HG03097 (cell line): Measurements from ENCODE around the gene DIP2C.
"Not testable (repeated sequence)": the region's sequence is repeated elsewhere in the genome, so short reads cannot be mapped to it uniquely, and the experiment has no call there.

Source experiments
- ATAC-seq: cut with Tn5 transposase; IDR thresholded peaks from one replicate; pipeline ENCODE4 v1.9.1; 2021; ENCODE audit not compliant: unreplicated experiment, low FRiP score

Gene DIP2C

GRCh38 chr10:584497-585290 is 104.8 kb downstream of the DIP2C start:
- ATAC-seq: not testable (repeated sequence)

- no peak for ATAC-seq
Measured at GRCh38 chr10:583433-583832, 106.0 kb downstream of the DIP2C start.

GRCh38 chr10:581776-582330 is 107.6 kb downstream of the DIP2C start:
- ATAC-seq: no peak

GRCh38 chr10:580778-581177 is 108.7 kb downstream of the DIP2C start:
- ATAC-seq: no peak

- no peak for ATAC-seq
Measured at GRCh38 chr10:576130-576465, 113.4 kb downstream of the DIP2C start.

- ATAC-seq: no peak
Measured at GRCh38 chr10:575402-576129, 113.9 kb downstream of the DIP2C start.

GRCh38 chr10:572696-573095 is 116.8 kb downstream of the DIP2C start:
- no peak for ATAC-seq

- ATAC-seq: no peak
Measured at GRCh38 chr10:571688-572451, 117.6 kb downstream of the DIP2C start.

- no peak for ATAC-seq
Measured at GRCh38 chr10:571166-571565, 118.3 kb downstream of the DIP2C start.

GRCh38 chr10:570628-571163 is 118.8 kb downstream of the DIP2C start:
- ATAC-seq: no peak

GRCh38 chr10:569961-570627 is 119.4 kb downstream of the DIP2C start:
- ATAC-seq: no peak

GRCh38 chr10:568848-569247 is 120.6 kb downstream of the DIP2C start:
- no peak for ATAC-seq

- ATAC-seq: no peak
Measured at GRCh38 chr10:567869-568268, 121.6 kb downstream of the DIP2C start.

- ATAC-seq: no peak
Measured at GRCh38 chr10:566241-566885, 123.1 kb downstream of the DIP2C start.

GRCh38 chr10:565676-566075 is 123.8 kb downstream of the DIP2C start:
- no peak for ATAC-seq

- ATAC-seq: no peak
Measured at GRCh38 chr10:565146-565545, 124.3 kb downstream of the DIP2C start.

GRCh38 chr10:563827-564226 is 125.6 kb downstream of the DIP2C start:
- ATAC-seq: no peak

GRCh38 chr10:562142-562541 is 127.3 kb downstream of the DIP2C start:
- no peak for ATAC-seq

- ATAC-seq: no peak
Measured at GRCh38 chr10:561721-562120, 127.7 kb downstream of the DIP2C start.
